IMR-90 (cell line): Measurements from ENCODE around the gene LATS1. TPM values are rescaled to one million over a fixed set of nuclear protein-coding genes. Genes with fewer than 3 reads are reported as not detected.

Source experiments
- ATAC-seq: fragments of 200-7000 bp; cut with Tn5 transposase; 2 replicates; pipeline ENCODE4 v1.9.1; 2020; ENCODE audit warnings: low read depth, mild to moderate bottlenecking, moderate library complexity
- BruUV-seq: library from RNA; stranded (reverse); fragments of 400-500 nt; replicated peaks from 2 replicates; lab custom pipeline; 2021; lab: Mats Ljungman, UMichigan
- CTCF ChIA-PET: fragments of 300-600 bp; formaldehyde crosslinking; extraction: SDS; loops from one replicate; lab custom pipeline; 2021; ENCODE audit warnings: antibody characterized with exemption; lab: Yijun Ruan, JAX
- POLR2A ChIA-PET: fragments of 300-600 bp; sonication (Branson Sonifier 250); formaldehyde crosslinking; loops from one replicate; lab custom pipeline; 2022; ENCODE audit warnings: antibody characterized with exemption; ENCODE audit not compliant: unreplicated experiment; lab: Charles Lee
- DNase-seq: peaks from one replicate; pipeline ENCODE4 v3.0.0; 2013
- H2AFZ ChIP-seq: replicated peaks from 2 replicates; pipeline ENCODE3; 2013; ENCODE audit warnings: low read length, mild to moderate bottlenecking; ENCODE audit not compliant: poor library complexity
- H2AK5ac ChIP-seq: 2 replicates; pipeline ENCODE4 v1.6.1; 2013; ENCODE audit warnings: low read depth, low read length, inconsistent platforms
- H2AK9ac ChIP-seq: replicated peaks from 2 replicates; pipeline ENCODE3; 2013; ENCODE audit warnings: mild to moderate bottlenecking, low read depth, low read length, moderate library complexity; ENCODE audit not compliant: poor library complexity
- H2BK120ac ChIP-seq: 2 replicates; pipeline ENCODE4 v1.6.1; 2013; ENCODE audit warnings: low read depth, low read length, inconsistent platforms
- H2BK15ac ChIP-seq: 3 replicates; pipeline ENCODE4 v1.6.1; 2013; ENCODE audit warnings: low read depth, low read length, inconsistent platforms
- H2BK20ac ChIP-seq: 2 replicates; pipeline ENCODE4 v1.6.1; 2013; ENCODE audit warnings: low read depth, mild to moderate bottlenecking, inconsistent platforms, low read length, moderate library complexity
- H2BK5ac ChIP-seq: 2 replicates; pipeline ENCODE4 v1.6.1; 2013; ENCODE audit warnings: mild to moderate bottlenecking, low read depth, low read length, inconsistent platforms; ENCODE audit not compliant: poor library complexity, severe bottlenecking
- H3K14ac ChIP-seq: replicated peaks from 2 replicates; pipeline ENCODE4 v1.6.1; 2013; ENCODE audit warnings: low read depth, low read length, inconsistent platforms
- H3K18ac ChIP-seq: 2 replicates; pipeline ENCODE4 v1.6.1; 2013; ENCODE audit warnings: low read depth, low read length, control low read depth
- H3K23ac ChIP-seq: 2 replicates; pipeline ENCODE4 v1.6.1; 2013; ENCODE audit warnings: low read depth, low read length, inconsistent platforms
- H3K27ac ChIP-seq: 2 replicates; pipeline ENCODE4 v1.5.1; 2013; ENCODE audit warnings: mild to moderate bottlenecking, control low read depth, low read length; ENCODE audit not compliant: insufficient read depth
- H3K27me3 ChIP-seq: 2 replicates; pipeline ENCODE4 v1.6.1; 2013; ENCODE audit warnings: low read length; ENCODE audit not compliant: control insufficient read depth, insufficient read depth
- H3K36me3 ChIP-seq: 2 replicates; pipeline ENCODE4 v1.6.1; 2013; ENCODE audit warnings: low read length, mixed read lengths; ENCODE audit not compliant: control insufficient read depth, insufficient read depth
- H3K4ac ChIP-seq: 2 replicates; pipeline ENCODE4 v1.6.1; 2013; ENCODE audit warnings: low read depth, low read length, inconsistent platforms
- H3K4me1 ChIP-seq: 2 replicates; pipeline ENCODE4 v1.6.1; 2013; ENCODE audit warnings: low read length, mixed read lengths; ENCODE audit not compliant: control insufficient read depth, insufficient read depth
- H3K4me2 ChIP-seq: 2 replicates; pipeline ENCODE4 v1.6.1; 2013; ENCODE audit warnings: low read depth, mild to moderate bottlenecking, control low read depth, low read length, moderate library complexity
- H3K4me3 ChIP-seq: 2 replicates; pipeline ENCODE4 v1.5.1; 2013; ENCODE audit warnings: low read depth, mild to moderate bottlenecking, control low read depth, low read length, moderate library complexity; ENCODE audit not compliant: insufficient read depth
- H3K56ac ChIP-seq: 2 replicates; pipeline ENCODE4 v1.6.1; 2013; ENCODE audit warnings: low read length, inconsistent platforms; ENCODE audit not compliant: insufficient read depth; ENCODE audit errors: extremely low read depth
- H3K79me1 ChIP-seq, 2 experiments: 2 replicates each; pipeline ENCODE4 v1.6.1; 2013; ENCODE audit warnings: low read length in 2 of 2, inconsistent platforms in 1 of 2, low read depth in 1 of 2
- H3K9ac ChIP-seq: 2 replicates; pipeline ENCODE4 v1.6.1; 2013; ENCODE audit warnings: low read depth, low read length, control low read depth
- H3K9me1 ChIP-seq: 2 replicates; pipeline ENCODE4 v1.6.1; 2013; ENCODE audit warnings: low read length, inconsistent platforms; ENCODE audit not compliant: insufficient read depth
- H3K9me3 ChIP-seq: 2 replicates; pipeline ENCODE4 v1.6.1; 2013; ENCODE audit warnings: low read length; ENCODE audit not compliant: control insufficient read depth, insufficient read depth
- H4K20me1 ChIP-seq: 2 replicates; pipeline ENCODE4 v1.6.1; 2013; ENCODE audit warnings: low read length, inconsistent platforms; ENCODE audit not compliant: insufficient read depth
- H4K5ac ChIP-seq: 2 replicates; pipeline ENCODE4 v1.6.1; 2013; ENCODE audit warnings: mild to moderate bottlenecking, low read depth, low read length, control low read depth
- H4K8ac ChIP-seq, 2 experiments: 2 replicates each; pipeline ENCODE4 v1.6.1; 2013; ENCODE audit warnings: low read depth in 2 of 2, low read length in 2 of 2, control low read depth in 1 of 2, inconsistent platforms in 1 of 2
- H4K91ac ChIP-seq: 2 replicates; pipeline ENCODE4 v1.6.1; 2013; ENCODE audit warnings: low read depth, low read length, inconsistent platforms; ENCODE audit not compliant: insufficient read depth
- BHLHE40 ChIP-seq: fragments of 150-350 bp; IDR thresholded peaks from 2 replicates; pipeline ENCODE4 v1.6.1; 2016; ENCODE audit warnings: mild to moderate bottlenecking, low read depth, low read length
- CEBPB ChIP-seq: IDR thresholded peaks from 2 replicates; pipeline ENCODE4 v1.6.1; 2012; ENCODE audit warnings: low read depth, low read length, improper control_type of control experiment
- CHD1 ChIP-seq: IDR thresholded peaks from 2 replicates; pipeline ENCODE4 v1.6.1; 2012; ENCODE audit warnings: low read depth, low read length, improper control_type of control experiment
- CTCF ChIP-seq: conservative IDR thresholded peaks from 2 replicates; pipeline ENCODE4 v1.5.1; 2012; ENCODE audit warnings: mild to moderate bottlenecking, low read depth, low read length, improper control_type of control experiment
- ELK1 ChIP-seq: fragments of 150-350 bp; IDR thresholded peaks from 2 replicates; pipeline ENCODE4 v1.6.1; 2016; ENCODE audit warnings: low read depth, mild to moderate bottlenecking, low read length, moderate library complexity, borderline replicate concordance
- FOS ChIP-seq: fragments of 150-350 bp; IDR thresholded peaks from 2 replicates; pipeline ENCODE4 v1.6.1; 2016; ENCODE audit warnings: low read depth, low read length
- MAFK ChIP-seq: IDR thresholded peaks from 2 replicates; pipeline ENCODE4 v1.6.1; 2012; ENCODE audit warnings: low read depth, low read length, improper control_type of control experiment
- MAZ ChIP-seq: IDR thresholded peaks from 2 replicates; pipeline ENCODE4 v1.6.1; 2012; ENCODE audit warnings: low read depth, mild to moderate bottlenecking, low read length, improper control_type of control experiment, moderate library complexity, borderline replicate concordance
- MXI1 ChIP-seq: IDR thresholded peaks from 2 replicates; pipeline ENCODE4 v1.6.1; 2012; ENCODE audit warnings: low read depth, mild to moderate bottlenecking, low read length, moderate library complexity, borderline replicate concordance
- NFE2L2 ChIP-seq: fragments of 150-350 bp; IDR thresholded peaks from 2 replicates; pipeline ENCODE4 v1.6.1; 2016; ENCODE audit warnings: low read depth, mild to moderate bottlenecking, low read length
- POLR2A ChIP-seq: IDR thresholded peaks from 2 replicates; pipeline ENCODE4 v1.6.1; 2012; ENCODE audit warnings: mild to moderate bottlenecking, low read depth, low read length
- RAD21 ChIP-seq: IDR thresholded peaks from 2 replicates; pipeline ENCODE4 v1.6.1; 2012; ENCODE audit warnings: low read length, improper control_type of control experiment
- RCOR1 ChIP-seq: IDR thresholded peaks from 2 replicates; pipeline ENCODE4 v1.6.1; 2012; ENCODE audit warnings: mild to moderate bottlenecking, low read length, improper control_type of control experiment; ENCODE audit not compliant: insufficient replicate concordance
- RFX5 ChIP-seq: IDR thresholded peaks from 2 replicates; pipeline ENCODE4 v1.8.0; 2012; ENCODE audit warnings: low read depth, mild to moderate bottlenecking, low read length, moderate library complexity
- SMC3 ChIP-seq: fragments of 150-350 bp; IDR thresholded peaks from 2 replicates; pipeline ENCODE4 v1.6.1; 2016; ENCODE audit warnings: low read depth, mild to moderate bottlenecking, antibody characterized with exemption, low read length, moderate library complexity
- USF2 ChIP-seq: fragments of 150-350 bp; IDR thresholded peaks from 2 replicates; pipeline ENCODE4 v1.6.1; 2017; ENCODE audit warnings: mild to moderate bottlenecking, antibody characterized with exemption, low read length, low read depth
- WGBS, 2 experiments: methylation state at CpG; one replicate each; pipeline versions ENCODE4 v1.1.5 to v1.1.7; 2013; ENCODE audit warnings: missing lambda C conversion rate in 2 of 2; ENCODE audit not compliant: insufficient read length in 1 of 2; ENCODE audit errors: extremely low coverage in 2 of 2; 5-methylcytosine and 5-hydroxymethylcytosine counted together
- dilution Hi-C: fragments of 300-500 bp; cut with HindIII; formaldehyde crosslinking; loops from one replicate; pipeline ENCODE4 v1.14.3; 2018; ENCODE audit warnings: low sequenced_read_pairs; ENCODE audit not compliant: unreplicated experiment
- in situ Hi-C: fragments of 300-500 bp; cut with MboI; formaldehyde crosslinking; loops from 3 replicates; pipeline ENCODE4 v1.14.3; 2019; ENCODE audit warnings: low sequenced_read_pairs, inconsistent platforms, mixed read lengths
- intact Hi-C: fragments of 100-400 bp; cut with micrococcal nuclease; formaldehyde crosslinking; loops from 2 replicates; pipeline ENCODE4 v1.10.0; 2022
- polyA plus RNA-seq, 3 experiments: library from polyadenylated mRNA; depleted of rRNA; stranded (reverse); fragments of >200 nt; gene quantifications; 2 replicates each; pipeline ENCODE4 v1.2.3, GENCODE V29; 2012; ENCODE audit warnings: low replicate concordance in 1 of 3
- total RNA-seq: library from RNA; depleted of rRNA; stranded (reverse); fragments of >200 nt; gene quantifications from 2 replicates; pipeline ENCODE4 v1.2.3, GENCODE V29; 2012

The LATS1 gene
- total and polyA plus RNA-seq, 2 of the 4 experiments (the other 2 are of a cell fraction) = 7.9 to 20.1 TPM

GRCh38 chr6:149628875-149629510 lies 88.9 kb downstream of the LATS1 start:
- Histone ChIP-seq H3K9me3 (no peaks in the 10 kb centered on the region), H4K5ac (no peak overlapping the region), H3K18ac (no peak overlapping the region), H3K14ac (no peak overlapping the region), H3K4me3 (no peak overlapping the region), H2AFZ (no peak overlapping the region), H4K91ac (no peak overlapping the region), H2BK120ac (no peak overlapping the region), H3K9me1 (no peaks in the 10 kb centered on the region), H3K4me1 (no peaks in the 10 kb centered on the region), H2AK5ac (no peak overlapping the region), H4K20me1 (no peaks in the 10 kb centered on the region), H3K56ac (no peak overlapping the region), H3K79me1 (peaks cover 0 to 4% of the 10 kb centered on the region in 2 experiments; a peak in 3 of 4 replicates), H2AK9ac (no peak overlapping the region), H3K9ac (no peak overlapping the region), H2BK20ac (no peak overlapping the region), H3K4ac (no peak overlapping the region), H3K23ac (no peak overlapping the region), H3K36me3 (peaks cover 10% of the 10 kb centered on the region; the same call in 1 of the 2 replicates), H2BK5ac (no peak overlapping the region), H3K27me3 (no peaks in the 10 kb centered on the region), H2BK15ac (no peak overlapping the region), H4K8ac (no peak overlapping the region), H3K4me2 (no peak overlapping the region), H3K27ac (no peak overlapping the region)
- ATAC-seq (no peak), DNase-seq (no peak)
- TF ChIP-seq BHLHE40 (no peak), MAFK (no peak), CTCF (no peak), RFX5 (no peak), POLR2A (no peak), CHD1 (no peak), MXI1 (no peak), RAD21 (no peak), SMC3 (no peak), CEBPB (no peak), FOS (no peak), RCOR1 (no peak), USF2 (no peak), NFE2L2 (no peak), ELK1 (no peak), MAZ (no peak)
- BruUV-seq = no TSS peak
- intact Hi-C loops = no loop called here
- ChIA-PET POLR2A (no interaction called here), CTCF (interaction anchor here (0.6 to 0.7 kb wide), 2 partner anchors 130 to 174 kb away, joined by 4 to 6 read pairs; no protein-coding TSS in a partner anchor)
- in situ Hi-C loops = no loop called here
- no CpG with 5 or more reads among the region's 4 CpGs for WGBS, 2 experiments
- dilution Hi-C loops = no loop called here
